Hippocampal formation (tissue), 2 donors: ENCODE results near the gene UFD1.
"Not testable (repeated sequence)": the region's sequence is repeated elsewhere in the genome, so short reads cannot be mapped to it uniquely, and the experiment has no call there.

ENCODE experiments used
- DNase-seq, 2 donors: peaks; one replicate each; lab custom pipeline; 2025; lab: John Stamatoyannopoulos, UW

Gene UFD1

DNA sequence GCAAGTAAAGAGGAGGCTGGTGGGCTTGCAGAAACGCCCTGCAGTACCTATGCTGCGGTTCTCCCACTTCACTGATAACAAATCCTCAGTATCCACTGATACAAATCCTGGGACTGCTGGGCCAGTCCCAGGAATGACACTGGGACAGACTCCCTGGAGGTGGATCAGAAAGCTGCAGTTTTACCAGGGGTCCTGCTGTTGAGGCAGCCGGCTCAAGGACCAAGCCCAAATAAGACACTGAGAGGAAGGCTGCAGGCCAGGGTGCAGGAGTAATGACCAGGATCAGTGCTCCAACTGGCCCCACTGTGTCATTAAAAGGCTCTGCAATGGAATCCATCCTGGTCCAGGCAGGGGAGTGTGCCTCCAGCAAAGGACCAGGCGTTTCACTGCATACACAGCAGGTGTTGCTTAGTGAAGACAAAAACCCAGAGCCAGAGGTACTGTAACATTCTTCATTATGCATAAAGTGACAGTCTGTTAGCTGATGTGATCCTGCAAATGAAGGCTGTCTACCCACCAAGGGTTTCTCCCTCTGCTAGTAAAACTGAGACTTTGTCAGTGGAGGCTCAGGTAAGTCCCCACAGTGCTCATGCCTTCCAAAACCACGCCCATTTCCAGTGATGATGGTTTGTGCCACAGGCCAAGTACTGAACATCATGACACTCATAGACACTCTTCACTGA is 30.1 kb downstream of the UFD1 start:
- DNase-seq: no peak

DNA sequence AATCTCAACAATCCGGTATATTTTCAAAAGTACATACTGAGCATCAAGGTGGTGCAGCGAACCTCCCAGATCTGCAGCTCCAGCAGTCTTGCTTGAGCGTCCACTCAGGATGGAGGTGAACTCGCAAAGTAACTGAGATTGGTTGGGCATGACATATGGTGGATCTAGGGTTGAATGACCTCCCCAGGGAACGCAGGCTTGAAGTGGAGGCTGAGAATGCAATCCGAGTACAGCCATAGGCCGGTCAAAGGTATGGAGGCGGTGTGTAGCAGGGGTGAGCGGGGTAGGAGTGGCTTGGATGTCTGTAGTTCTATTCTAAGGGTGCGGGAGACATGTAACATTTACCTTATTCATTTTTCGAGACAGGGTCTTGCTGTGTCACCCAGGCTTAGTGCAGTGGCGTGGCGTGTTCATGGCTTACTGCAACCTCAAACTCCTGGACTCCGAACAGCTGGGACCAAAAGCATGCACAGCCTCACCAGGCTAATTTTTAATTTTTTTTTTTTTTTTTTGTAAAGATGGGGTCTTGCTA is 30.9 kb downstream of the UFD1 start:
- DNase-seq: no peak

DNA sequence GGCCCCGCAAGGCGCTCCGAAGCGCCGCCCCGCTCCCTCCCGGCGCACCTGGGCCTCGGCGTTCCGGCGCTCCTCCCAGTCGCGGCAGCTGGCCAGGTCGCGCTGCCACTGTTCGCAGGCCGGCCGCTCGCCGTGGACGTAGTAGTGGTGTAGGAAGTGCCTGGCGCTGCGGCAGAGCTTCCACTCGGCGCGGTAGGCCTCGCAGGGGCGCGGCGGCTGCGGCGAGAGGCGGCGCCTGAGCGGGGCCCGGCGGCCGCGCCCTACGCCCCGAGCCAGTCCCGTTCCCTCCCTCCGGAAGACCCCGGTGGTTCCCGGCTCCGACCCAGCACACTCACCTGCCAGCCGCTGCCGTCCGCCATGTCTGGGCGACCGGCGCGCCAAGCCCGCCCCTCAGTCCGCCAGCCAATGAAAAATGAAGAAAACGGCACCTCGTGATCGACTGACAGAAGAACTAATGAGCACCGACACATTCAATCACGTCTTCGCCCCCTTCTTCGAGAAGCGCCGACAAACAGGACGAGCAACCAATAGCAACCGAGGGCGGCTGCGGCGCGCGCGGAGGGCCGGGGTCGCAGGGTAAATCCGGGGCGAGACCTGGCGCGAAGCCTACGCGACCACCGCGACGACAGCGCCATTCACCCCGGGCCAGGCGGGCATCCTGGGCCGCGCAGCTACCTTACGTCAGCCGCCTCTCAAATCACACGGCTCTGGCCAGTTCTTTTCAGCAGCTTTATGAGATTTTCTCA is 31.5 kb downstream of the UFD1 start, which contains the start of gene C22orf39:
C22orf39 (minus strand) TSS at position 382 of the 746 bp plus-strand sequence; CDS start at position 359, 23 bp downstream.
- DNase-seq: peak; percentile 90 to 96

DNA sequence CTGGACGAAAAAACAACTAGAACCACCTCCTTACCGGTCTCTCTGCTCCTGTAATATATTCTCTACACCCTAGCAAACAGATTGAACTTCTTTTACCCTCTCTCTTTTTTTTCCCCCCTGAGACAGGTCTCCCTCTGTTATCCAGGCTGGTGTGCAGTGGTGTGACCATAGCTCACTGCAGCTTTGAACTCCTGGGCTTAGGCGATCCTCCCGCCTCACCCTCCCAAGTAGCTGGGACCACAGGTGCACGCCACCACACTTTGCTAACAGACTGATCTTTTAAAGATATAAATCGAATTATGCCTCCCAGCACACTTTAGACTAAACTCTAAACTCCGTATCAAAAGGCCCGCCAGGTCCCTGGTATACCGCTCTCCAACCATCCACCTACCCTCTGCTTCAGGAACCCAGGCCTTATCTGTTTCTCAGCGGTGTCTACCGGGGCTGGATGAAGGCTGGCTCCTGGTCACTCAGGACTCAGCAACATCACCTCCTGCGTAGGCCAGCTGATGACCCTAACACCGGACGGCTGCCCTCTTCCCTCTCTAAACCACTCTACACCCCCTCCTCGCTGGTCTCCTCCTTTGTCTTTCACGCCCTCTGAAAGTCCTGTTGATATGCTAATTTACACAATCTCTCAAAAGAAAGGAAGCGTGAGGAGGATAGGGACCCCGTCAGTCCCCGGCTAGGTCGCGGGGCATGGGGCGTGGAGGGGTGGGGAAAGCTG is 32.2 kb downstream of the UFD1 start:
- DNase-seq: no peak

DNA sequence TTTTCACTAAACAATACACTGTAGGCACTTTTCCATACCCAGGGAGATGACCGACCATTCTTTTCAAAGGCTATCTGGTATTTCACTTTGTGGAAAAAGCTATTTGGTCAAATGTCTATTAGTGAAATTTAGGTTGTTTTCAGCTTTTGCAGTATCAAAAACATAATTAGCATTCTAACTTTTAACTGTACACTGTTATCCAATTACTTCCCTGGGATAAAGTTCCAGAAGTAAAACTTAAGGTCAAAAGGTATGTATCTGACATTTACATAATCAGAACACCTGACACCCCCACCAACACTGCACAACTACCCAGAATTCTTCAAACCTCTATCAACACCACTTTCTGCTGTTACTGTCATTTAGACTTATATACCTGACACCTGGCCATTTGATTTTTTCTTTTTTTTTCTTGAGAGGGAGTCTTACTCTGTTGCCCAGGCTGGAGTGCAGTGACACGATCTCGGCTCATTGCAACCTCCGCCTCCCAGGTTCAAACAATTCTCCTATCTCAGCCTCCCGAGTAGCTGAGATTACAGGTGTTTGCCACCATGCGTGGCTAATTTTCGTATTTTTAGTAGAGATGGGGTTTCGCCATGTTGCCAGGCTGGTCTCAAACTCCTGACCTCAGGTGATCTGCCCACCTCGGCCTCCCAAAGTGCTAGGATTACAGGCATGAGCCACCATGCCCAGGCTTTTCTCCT is 33.6 kb downstream of the UFD1 start:
- DNase-seq: not testable (repeated sequence)

DNA sequence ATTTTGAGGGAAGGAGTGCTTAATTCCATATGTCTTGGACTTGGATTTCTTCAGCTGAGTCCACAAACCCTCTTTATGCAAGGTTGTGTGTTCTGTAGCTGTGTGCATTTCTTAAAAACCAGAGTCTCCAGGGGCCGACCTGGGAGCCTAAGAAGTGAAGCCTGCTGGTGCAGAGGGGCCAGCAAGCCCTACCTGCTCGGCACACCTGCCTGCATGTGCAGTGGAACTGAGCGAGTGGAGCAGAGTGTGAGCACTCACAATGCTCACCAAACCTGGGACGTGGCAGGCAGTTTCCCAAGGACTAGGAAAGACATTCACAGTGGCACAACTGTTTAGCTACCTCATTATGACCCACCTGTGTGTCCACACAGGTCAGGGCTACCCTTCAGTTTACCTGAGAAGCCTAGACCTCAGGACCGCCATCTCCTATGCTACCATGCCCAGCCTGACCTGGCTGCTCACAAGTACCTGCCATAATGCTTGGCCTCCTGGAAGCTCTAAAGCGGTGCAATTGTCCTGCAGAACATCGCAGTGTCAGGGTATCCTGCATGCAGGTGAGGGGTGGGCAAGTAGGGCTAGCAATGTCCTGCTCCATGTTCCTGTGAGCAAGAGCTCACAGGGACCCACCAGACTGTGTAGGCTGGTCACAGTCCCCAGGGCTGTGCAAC is 35.3 kb downstream of the UFD1 start:
- DNase-seq: no peak

DNA sequence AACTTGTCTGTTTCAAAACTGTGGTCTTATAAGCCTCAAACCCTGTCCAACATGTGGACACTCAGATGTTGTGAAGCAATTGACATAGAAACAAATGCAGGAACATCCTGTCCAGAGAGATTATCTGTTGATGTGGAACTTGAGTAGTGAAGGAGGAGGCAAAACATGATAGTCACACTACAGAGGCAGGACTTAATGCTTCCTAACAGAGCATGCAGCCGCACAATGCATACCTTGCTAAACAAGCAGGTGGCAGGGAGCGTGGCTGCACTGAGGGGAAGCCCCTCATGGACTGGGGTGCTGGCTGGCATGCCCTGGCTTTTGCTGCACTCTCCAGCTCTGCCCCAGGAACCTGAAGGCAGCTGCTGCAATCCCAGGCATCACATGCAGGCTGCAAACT is 36.8 kb downstream of the UFD1 start:
- DNase-seq: no peak

DNA sequence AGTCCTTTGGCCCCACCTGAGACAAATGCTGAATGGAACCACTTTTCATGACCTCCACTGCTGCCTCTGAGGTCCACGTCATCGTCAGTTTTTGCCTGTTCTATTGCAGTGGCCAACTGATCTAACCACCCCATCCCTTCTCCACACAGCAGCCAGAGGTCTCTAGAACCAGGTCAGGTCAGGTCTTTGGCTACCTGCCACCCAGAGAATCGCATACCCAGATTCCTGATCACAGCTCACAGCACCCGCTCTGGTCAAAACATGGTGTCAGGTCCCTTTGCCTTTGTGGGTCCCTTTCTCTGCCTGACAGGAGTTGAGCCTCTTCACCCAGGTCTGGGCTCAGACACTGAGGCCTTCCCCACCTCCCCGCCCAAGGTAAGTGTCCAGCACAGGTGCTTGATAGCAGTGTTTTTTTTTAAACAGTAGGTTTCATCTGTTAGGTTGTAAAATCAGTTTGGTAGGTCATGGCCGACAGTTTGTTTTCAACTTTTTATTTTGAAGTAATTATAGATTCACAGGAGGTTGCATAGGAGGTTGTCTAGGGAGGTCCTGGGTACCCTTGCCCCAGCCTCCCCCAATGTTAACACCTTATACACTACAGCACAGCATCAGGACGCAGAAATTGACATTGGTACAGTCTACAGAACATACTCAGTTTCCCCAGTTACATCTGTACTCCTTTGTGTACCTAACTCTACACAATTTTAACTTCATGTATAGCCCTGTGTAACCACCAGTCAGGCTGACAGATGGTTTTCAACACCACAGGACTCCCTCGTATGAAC is 38.4 kb downstream of the UFD1 start:
- no peak for DNase-seq

DNA sequence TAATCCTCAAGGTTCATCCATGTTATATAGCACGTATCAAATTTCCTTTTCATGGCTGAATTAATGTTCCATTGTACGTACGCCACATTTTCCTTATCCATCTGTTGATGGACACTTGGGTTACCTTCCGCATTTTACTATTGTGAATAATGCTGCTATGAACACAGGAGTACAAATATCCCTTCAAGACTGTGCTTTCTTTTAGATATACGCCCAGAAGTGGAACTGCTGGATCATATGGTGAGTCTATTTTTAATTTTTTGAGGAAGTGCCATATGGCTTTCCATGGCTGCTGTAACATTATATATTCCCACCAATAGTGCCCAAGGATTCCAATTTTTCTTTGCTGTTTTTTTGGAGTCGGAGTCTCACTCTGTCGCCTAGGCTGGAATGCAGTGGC is 40.7 kb downstream of the UFD1 start:
- DNase-seq: no peak

DNA sequence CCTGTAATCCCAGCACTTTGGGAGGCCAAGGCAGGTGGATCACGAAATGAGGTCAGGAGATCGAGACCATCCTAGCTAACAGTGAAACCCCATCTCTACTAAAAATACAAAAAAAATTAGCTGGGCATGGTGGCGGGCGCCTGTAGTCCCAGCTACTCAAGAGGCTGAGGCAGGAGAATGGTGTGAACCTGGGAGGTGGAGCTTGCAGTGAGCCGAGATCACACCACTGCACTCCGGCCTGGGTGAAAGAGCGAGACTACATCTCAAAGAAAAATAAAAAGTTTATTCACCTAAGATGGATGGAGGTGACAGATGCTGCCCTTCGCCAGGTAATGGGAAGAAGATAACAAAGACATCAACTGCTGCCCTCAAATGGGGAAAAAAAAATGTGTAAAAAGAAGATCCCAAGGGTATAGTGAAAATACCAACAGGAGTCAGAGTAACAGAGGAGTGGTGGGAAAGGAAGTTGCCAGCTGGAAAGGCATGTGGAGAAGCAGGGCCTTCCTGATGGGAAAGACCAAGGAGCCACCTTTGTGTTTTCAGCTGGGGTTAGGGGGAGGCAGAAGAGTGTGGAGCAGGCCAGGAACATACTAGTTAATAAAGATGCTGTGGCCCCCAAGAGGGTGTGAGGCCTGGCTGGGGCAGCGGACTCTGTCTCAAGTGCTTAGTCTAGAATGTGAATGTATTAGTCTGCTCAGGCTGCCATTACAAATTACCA is 42.4 kb downstream of the UFD1 start:
- not testable (repeated sequence) for DNase-seq

DNA sequence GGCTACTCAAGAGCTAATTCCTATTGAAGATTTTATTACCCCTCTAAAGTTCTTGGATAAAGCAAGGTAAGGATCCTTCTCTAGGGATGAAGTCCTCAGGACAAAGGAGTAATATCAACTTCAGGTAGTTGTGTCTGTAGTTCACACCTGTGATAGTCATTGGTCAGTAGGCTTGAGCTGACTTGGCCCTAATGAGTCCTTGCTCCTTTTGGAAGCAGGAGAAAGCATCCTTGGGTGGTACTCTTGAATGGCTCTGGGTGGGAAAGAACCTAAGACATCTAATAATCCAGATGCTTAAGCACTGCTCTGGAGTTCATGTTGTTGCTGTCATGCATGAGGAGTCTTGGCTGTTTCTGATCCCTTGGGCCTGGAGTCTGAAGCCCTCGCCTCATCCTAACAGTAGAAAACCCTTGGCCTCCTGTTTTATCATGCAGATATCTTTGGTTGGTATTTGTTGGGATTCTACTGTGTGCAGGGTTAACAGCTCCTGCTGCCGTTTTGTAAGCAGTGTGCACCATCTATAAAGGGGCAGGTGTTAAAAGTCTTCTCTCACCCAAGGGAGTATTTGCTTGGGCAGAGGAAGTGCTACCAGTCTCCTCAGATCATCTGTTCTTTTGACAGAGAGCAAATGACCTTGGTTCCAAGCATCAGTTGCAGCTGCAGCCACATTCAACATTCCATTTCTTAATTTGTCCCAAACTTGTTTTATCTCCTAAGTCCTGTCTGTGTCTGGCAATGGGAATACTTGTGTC is 44.0 kb downstream of the UFD1 start:
- DNase-seq: no peak

DNA sequence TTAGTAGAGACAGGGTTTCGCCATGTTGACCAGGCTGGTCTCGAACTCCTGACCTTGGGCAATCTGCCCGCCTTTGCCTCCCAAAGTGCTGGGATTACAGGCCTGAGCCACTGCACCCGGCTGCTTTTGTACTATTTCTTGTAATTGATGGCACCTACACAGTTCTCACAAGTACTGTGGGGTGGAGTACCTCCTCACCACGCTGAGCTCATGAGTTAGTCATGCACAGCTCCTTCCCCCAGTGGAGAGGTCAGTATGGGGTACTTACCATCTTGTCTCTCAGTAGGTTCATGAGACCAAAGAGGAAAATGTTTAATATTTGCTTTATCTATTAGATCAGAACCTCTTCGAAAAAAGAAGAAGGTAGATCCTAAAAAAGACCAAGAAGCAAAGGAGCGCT is 44.6 kb downstream of the UFD1 start:
- no peak for DNase-seq

DNA sequence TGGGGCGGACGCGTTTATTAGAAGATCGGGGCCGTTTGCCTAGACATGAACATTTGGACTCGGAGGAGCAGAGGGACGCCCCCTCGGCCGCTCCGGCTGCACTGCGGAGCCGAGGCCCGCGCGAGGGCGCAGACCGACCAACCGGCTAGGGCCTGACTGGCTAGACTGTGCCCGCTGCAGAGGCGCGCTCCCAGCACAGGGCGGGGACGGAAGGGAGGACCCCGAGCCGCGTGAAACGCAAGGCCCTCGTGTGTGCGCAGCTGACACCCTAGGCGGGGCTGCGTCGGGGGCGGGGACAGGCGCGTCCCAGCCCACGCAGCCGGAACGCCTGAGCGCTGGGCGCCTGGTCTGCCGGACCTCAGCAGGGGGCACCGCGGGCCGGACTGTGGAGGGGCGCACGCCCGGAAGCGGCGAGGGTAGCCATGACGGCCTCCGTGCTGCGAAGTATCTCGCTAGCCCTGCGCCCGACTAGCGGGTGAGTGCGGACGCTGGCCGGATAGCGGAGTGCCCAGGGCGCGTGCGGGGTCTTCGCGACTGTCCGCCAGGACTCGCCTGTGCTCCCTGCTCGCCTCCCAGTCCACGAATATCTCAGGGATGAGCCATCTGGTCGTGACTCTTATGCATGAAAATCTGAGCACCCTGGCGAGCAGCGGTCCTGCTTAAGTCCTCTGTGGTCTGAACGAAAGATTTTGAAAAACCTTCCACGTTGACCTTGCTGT is 46.7 kb downstream of the UFD1 start, which contains the start of gene MRPL40:
MRPL40 (plus strand) TSS at position 413 of the 719 bp plus-strand sequence; CDS start at position 423, 10 bp downstream.
- peak; percentile 90 to 93 for DNase-seq

DNA sequence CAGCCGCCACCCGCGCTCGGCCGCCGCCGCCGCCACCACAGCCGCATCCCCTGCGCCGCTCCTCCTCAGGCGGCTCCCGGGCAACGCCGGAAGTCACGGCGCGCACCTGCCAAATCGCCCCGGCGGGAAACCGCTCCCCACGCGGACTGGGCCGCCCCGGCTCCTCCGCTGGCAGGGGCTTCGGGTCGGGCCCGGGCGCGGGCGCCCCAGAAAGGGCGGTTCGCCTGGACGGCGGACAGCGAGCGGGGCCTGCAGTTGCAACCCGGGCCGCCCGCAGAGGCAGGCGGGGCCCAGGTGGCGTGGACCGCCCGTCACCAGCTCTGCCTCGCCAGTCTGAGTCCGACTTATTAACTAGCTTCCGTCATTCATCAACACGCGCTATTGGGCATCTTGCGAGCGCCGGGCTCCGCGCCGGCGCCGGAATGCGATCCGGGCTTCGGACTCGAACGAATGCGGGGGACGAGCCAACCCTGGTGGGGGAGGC is 47.3 kb downstream of the UFD1 start, which contains the start of gene HIRA:
HIRA (minus strand) TSS at position 85 of the 484 bp plus-strand sequence. CDS start 257 bp downstream, outside the sequence.
- peak; percentile 73 to 82 for DNase-seq

DNA sequence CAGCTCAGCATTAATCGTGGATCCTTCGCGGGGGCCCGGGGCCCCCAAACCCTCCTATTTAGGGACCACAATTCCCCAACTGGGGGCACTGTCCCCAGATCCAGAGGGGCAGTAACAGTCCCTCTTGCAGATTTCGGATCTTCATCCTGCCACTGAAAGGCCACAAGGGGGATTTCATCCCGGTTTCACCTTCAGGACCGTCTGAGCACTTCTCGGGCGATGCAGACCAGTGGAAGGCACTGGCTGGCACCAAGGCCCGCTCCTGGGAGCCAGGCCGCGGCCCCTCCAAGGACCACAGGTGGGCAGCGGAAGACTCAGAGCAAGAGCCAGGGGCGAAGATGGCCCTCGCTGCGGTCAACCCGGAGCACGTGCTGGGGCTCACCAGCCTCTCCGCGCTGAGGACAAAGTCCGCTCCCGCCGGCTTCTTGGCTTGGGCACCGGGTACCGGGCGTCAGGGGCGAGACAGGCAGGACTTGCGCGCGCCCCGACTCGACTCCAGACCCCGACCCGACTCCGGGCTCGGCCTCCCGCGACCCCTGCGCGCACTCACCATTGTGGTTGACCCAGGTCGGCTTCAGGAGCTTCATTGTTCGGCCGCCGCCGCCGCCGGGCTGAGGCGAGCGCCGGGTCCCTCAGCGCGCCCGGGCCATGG is 48.0 kb downstream of the UFD1 start:
- no peak for DNase-seq

DNA sequence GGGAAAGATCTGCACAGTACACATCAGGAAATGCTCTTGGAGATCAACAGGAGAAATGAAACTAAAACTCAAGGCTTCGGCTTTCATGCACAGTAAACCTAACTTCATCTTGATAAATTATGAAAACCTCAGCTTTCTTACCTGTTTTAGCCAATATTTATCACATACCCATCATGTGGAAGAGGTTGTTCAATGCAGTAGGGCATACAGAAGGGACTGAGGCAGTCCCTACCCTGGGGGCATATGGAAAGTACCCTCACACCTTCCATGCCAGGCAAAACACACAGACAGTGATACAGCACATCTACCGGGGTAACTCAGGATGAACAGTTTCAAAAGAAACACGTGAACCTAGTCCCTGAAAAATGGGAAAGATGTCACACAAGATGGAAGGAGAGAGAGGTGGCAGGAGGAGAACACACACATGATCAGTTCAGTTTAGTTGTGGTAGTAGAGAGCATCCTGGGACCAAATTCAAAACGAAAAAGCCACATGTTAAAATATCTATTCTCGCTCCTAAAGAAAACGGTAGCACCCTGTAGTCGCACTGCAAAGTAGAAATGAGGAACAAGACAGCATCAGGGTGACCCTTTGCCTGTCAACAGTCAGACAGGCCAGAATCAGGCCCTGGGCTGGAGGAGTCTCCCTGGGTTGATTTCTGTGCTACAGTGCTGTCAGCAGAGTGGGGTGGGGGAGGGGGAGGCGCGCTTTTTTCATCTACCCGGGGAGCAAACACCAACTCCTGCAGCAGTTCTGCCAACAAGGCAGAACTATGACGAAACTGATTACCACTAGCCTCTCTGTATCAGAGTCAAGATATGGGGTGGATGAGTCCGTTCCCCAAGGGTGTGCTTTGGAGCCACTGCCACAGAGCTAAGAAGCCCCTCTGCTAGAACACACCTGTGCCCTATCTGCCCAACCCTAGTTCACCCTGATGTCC is 48.8 kb downstream of the UFD1 start:
- no peak for DNase-seq
